Measurements from ENCODE around the gene KRT84.

DNA sequence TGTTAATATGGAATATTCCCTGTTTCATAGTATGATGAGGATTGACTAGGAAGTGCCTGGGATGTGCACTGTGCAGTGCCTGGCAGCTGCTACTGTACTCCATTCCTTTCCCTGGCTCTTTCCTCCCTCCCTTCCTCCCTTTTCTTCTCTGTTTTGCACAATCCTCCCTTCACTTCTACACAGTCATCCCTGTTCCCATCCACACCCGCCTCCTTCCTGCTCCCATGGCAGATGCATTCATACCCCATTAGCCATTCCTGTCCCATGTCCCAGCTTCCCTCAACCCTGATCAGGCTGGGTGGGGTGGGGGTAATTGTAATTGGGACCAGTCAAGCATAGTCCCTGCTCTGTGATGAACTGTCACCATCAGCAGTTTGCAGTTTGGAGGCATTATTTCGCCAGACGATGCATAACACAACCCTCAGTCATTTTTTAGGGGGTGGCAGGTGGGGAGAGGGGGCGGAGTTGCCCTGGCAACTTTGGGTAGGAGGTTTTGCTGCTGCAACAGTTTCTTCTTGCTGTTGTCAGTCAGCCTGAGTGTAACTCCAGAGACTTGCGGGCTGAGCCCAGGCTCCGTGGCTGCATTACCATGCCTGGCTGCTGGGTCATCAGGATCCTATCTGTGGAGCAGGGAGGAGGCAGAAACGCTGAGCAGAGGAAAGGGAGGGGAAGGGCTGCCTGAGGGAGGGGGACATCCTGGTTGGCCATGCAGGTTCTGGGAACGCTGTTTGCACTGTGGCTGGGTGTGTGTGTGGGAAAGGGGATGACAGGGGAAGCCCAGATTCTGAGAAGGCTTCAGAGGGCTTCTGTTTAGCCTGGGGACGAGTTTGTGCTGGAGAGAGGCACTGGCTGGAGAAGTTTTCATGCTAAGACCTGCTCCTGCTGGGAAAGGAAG lies 4.1 kb upstream of the KRT84 start:
- TF ChIP-seq, protein P1, sequence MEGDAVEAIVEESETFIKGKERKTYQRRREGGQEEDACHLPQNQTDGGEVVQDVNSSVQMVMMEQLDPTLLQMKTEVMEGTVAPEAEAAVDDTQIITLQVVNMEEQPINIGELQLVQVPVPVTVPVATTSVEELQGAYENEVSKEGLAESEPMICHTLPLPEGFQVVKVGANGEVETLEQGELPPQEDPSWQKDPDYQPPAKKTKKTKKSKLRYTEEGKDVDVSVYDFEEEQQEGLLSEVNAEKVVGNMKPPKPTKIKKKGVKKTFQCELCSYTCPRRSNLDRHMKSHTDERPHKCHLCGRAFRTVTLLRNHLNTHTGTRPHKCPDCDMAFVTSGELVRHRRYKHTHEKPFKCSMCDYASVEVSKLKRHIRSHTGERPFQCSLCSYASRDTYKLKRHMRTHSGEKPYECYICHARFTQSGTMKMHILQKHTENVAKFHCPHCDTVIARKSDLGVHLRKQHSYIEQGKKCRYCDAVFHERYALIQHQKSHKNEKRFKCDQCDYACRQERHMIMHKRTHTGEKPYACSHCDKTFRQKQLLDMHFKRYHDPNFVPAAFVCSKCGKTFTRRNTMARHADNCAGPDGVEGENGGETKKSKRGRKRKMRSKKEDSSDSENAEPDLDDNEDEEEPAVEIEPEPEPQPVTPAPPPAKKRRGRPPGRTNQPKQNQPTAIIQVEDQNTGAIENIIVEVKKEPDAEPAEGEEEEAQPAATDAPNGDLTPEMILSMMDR (conservative IDR thresholded peaks at IDR 0.05; ENCODE audit: low read length) = no peak
- no peak for TF ChIP-seq EZH2phosphoT487 (IDR thresholded peaks at IDR 0.05; ENCODE audit: borderline replicate concordance, low read depth, low read length)
